Omental fat pad (tissue), 4 donors: ENCODE results near the gene CSK. TPM values are rescaled to one million over a fixed set of nuclear protein-coding genes. Genes with fewer than 3 reads are reported as not detected.

Experiments used
- ATAC-seq: fragments of 150-250 bp; one replicate; pipeline ENCODE4 v1.9.1; 2016; ENCODE audit warnings: mild to moderate bottlenecking, moderate library complexity; ENCODE audit not compliant: low FRiP score
- DNase-seq: peaks from one replicate; pipeline ENCODE4 v3.0.0-alpha.2; 2019; ENCODE audit warnings: low spot score
- total RNA-seq, 4 donors: library from RNA; depleted of rRNA; stranded (reverse); fragments of >200 nt; gene quantifications; one replicate each; pipeline ENCODE4 v1.1.0, GENCODE V29; 2016
- TF ChIP-seq, protein P1 (sequence below), 3 donors: fragments of 450-650 bp; IDR thresholded peaks; one replicate each; pipeline ENCODE4 v1.5.1; 2016 to 2017; ENCODE audit warnings: antibody characterized with exemption in 3 of 3, mild to moderate bottlenecking in 3 of 3, moderate library complexity in 2 of 3

Gene CSK
- total RNA-seq, 4 donors from 2014 or later, result 11.6 to 43.2 (median 28.2) TPM

DNA sequence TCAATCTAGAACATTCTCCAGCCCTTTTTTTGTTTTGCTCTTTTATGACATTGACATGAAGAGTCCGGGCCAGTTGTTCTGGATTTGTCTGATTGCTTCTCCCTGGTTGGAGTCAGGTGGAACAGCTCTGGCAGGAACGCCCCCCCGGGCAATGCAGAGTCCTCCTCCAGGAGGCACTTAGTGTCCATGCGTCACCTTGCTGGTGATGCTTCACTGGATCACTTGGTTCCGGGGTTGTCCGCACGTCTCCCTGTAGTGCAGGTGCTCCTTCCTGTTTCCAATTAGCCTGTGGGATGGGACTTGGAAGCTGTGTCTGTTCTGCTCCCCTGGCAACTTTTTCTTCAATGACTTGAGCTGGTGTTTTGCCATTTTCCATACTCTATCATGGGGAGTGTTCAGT is 9.8 kb downstream of the CSK start:
- TF ChIP-seq, protein P1, sequence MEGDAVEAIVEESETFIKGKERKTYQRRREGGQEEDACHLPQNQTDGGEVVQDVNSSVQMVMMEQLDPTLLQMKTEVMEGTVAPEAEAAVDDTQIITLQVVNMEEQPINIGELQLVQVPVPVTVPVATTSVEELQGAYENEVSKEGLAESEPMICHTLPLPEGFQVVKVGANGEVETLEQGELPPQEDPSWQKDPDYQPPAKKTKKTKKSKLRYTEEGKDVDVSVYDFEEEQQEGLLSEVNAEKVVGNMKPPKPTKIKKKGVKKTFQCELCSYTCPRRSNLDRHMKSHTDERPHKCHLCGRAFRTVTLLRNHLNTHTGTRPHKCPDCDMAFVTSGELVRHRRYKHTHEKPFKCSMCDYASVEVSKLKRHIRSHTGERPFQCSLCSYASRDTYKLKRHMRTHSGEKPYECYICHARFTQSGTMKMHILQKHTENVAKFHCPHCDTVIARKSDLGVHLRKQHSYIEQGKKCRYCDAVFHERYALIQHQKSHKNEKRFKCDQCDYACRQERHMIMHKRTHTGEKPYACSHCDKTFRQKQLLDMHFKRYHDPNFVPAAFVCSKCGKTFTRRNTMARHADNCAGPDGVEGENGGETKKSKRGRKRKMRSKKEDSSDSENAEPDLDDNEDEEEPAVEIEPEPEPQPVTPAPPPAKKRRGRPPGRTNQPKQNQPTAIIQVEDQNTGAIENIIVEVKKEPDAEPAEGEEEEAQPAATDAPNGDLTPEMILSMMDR (IDR thresholded peaks at IDR 0.05), result no peak
- DNase-seq, result no peak
- ATAC-seq, result no peak

DNA sequence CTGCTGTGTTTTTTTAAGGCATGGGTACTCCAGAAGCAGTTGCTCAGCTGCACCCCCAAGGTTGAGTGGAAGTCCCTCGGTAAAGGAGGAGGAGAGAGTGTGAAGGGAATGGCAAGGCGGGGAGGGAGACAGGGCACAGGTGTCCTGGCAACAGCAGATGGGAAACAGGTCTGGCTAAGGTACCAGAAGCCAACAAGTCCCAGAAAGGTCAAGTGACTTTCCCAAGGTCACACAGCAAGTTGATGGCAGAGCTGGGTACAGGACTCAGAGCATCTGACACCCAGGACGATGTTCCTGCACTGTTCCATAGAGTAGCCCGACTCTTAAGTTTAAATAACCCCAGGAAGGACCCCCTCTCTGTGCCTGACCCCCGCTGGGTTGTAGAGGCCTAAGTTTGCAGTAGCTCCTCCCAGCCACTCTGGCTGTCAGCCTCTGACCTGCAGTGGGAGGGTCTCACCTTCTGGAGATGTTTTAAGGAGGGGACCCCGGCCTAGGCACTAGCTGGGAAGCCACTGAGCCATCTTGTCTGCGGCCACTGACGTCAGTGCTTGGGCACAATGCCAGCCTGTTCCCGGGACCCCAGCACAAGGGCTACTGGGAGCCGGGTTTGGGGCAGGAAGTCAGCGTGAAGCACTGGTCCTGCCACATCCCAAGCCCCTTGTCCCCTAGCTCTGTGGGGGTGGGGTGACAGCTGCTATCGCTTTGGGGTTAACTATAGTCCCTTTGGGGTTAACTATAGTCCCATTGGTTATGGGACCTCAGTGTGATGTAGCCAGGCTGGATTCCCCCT is 10.5 kb downstream of the CSK start:
- TF ChIP-seq, protein P1 (IDR thresholded peaks at IDR 0.05), result no peak
- ATAC-seq, result no peak
- DNase-seq, result no peak

DNA sequence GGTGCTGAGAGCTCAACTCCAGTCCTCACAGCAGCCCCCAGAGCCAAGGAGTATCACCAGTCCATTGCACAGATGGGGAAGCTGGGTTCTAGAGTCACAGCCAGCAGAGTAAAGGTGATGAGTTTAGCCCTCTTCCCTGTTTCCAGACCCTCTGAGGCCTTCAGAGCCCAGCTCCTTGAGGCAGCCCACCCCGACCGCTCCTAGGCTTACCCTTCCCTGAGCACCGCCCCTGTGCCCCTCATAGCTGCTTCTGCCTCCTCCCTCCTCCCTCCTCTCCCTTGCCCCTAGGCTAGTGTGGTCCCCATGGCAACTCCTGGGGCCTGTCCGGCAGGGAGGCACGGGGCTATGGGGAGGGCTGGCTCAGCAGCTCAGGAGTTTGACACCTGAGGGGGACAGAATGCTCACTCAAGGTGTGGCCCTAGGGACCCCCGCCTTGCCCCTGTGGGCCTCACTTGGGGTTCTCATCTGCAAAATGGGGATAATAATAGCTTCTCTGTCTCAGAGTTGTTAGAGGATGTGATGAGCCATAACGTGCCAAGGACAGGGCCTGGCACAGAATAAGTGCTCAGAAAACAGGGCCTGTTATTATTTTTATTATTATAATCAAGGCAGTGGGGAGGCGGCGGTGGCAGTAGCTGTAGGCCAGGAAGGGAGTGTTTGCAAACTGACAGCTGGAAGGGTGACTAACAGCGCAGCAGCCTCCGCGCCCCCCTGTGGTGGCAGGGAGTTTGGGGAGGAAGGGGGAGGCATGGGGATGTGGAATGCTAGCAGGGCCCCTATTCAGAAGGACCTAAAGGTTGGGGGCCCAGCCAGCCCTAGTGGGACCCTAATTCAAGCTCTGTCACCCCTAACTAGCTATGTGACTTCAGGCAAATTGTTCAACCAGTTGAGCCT is 11.5 kb downstream of the CSK start:
- TF ChIP-seq, protein P1 (IDR thresholded peaks at IDR 0.05), result no peak
- DNase-seq, result no peak
- no peak for ATAC-seq

DNA sequence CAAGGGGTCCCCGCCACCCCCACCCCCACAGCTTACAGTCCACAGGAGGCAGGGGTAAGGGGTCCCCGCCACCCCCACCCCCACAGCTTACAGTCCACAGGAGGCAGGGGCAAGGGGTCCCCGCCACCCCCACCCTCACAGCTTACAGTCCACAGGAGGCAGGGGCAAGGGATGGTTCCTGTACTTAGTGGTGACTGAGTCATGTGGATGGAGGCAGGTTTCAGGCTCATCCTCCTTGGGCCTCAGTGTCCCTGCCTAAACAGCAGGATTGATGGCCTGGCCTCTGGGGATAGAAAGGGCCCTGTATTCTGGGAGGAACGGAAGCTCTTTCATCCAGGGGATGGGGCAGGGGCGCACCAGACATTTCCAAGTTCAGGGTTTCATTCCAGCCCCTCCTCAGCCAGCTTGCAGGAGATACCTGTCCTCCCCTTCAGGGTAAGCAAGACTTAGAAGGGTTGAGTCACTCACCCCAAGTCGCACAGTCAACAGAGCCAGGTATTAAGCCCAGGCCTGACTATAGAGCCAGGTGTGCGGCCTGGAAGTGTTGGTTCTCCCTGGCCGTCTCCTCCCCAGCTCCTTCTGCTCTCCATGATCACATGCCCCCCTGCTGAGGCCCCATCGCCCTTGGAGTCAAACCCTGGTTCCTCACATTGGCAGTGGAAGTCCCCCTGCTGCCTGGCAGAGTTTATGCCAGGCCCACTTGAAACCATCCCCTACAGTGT is 12.5 kb downstream of the CSK start:
- TF ChIP-seq, protein P1 (IDR thresholded peaks at IDR 0.05), result no peak
- no peak for DNase-seq
- ATAC-seq, result no peak

DNA sequence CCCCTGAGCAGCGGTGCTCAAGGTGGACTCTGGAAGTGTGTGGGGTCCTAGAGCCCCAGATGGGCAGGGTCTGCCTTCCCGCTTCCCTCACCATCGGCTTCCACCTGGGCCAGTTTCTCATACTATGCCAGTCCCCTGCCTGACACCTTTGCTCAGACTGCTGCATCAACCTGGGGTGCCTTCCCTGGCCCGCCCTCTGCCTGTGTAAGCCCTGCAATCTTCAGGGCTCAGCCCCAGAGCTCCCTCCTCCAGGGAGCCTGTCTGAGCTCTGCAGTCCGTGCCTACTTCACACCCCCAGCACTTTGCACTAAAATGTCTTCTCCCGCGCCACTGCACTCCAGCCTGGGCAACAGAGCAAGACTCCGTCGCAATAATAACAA is 13.1 kb downstream of the CSK start:
- TF ChIP-seq, protein P1 (IDR thresholded peaks at IDR 0.05), result no peak
- ATAC-seq (no peak), DNase-seq (no peak)

DNA sequence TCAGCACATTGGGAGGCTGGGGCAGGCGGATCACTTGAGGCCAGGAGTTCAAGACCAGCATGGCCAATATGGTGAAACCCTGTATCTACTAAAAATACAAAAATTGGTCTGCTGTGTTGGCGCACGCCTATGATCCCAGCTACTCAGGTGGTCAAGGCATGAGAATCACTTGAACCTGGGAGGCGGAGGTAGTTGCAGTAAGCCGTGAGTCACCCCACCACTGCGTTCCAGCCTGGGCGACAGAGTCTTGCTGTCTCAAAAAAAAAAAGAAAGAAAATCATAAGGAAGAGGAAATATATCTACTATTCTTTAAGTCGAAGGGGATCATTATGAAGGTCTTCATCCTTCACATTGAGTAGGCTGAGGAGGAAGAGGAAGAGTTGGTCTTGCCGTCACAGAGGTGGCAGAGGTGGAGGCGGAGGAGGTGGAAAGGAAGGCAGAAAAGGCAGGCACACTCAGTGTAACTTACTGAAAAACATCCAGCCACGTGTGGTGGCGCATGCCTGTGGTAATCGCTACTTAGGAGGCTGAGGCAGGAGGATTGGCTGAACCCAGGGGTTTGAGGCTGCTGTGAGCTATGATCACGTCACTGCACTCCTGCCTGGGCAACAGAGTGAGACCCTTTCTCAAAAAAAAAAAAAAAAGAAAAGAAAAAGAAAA is 14.2 kb downstream of the CSK start:
- TF ChIP-seq, protein P1 (IDR thresholded peaks at IDR 0.05), result no peak
- ATAC-seq, result no peak
- no peak for DNase-seq
